IMR-90 (cell line): ENCODE data around the gene LRRFIP1. TPM values are rescaled to one million over a fixed set of nuclear protein-coding genes. Genes with fewer than 3 reads are reported as not detected.

Source experiments
- ATAC-seq: fragments of 200-7000 bp; cut with Tn5 transposase; 2 replicates; pipeline ENCODE4 v1.9.1; 2020; ENCODE audit warnings: low read depth, mild to moderate bottlenecking, moderate library complexity
- BruUV-seq: library from RNA; stranded (reverse); fragments of 400-500 nt; replicated peaks from 2 replicates; lab custom pipeline; 2021; lab: Mats Ljungman, UMichigan
- CTCF ChIA-PET: fragments of 300-600 bp; formaldehyde crosslinking; extraction: SDS; loops from one replicate; lab custom pipeline; 2021; ENCODE audit warnings: antibody characterized with exemption; lab: Yijun Ruan, JAX
- POLR2A ChIA-PET: fragments of 300-600 bp; sonication (Branson Sonifier 250); formaldehyde crosslinking; loops from one replicate; lab custom pipeline; 2022; ENCODE audit warnings: antibody characterized with exemption; ENCODE audit not compliant: unreplicated experiment; lab: Charles Lee
- DNase-seq: peaks from one replicate; pipeline ENCODE4 v3.0.0; 2013
- H2AFZ ChIP-seq: replicated peaks from 2 replicates; pipeline ENCODE3; 2013; ENCODE audit warnings: low read length, mild to moderate bottlenecking; ENCODE audit not compliant: poor library complexity
- H2AK5ac ChIP-seq: 2 replicates; pipeline ENCODE4 v1.6.1; 2013; ENCODE audit warnings: low read depth, low read length, inconsistent platforms
- H2AK9ac ChIP-seq: replicated peaks from 2 replicates; pipeline ENCODE3; 2013; ENCODE audit warnings: mild to moderate bottlenecking, low read depth, low read length, moderate library complexity; ENCODE audit not compliant: poor library complexity
- H2BK120ac ChIP-seq: 2 replicates; pipeline ENCODE4 v1.6.1; 2013; ENCODE audit warnings: low read depth, low read length, inconsistent platforms
- H2BK15ac ChIP-seq: 3 replicates; pipeline ENCODE4 v1.6.1; 2013; ENCODE audit warnings: low read depth, low read length, inconsistent platforms
- H2BK20ac ChIP-seq: 2 replicates; pipeline ENCODE4 v1.6.1; 2013; ENCODE audit warnings: low read depth, mild to moderate bottlenecking, inconsistent platforms, low read length, moderate library complexity
- H2BK5ac ChIP-seq: 2 replicates; pipeline ENCODE4 v1.6.1; 2013; ENCODE audit warnings: mild to moderate bottlenecking, low read depth, low read length, inconsistent platforms; ENCODE audit not compliant: poor library complexity, severe bottlenecking
- H3K14ac ChIP-seq: replicated peaks from 2 replicates; pipeline ENCODE4 v1.6.1; 2013; ENCODE audit warnings: low read depth, low read length, inconsistent platforms
- H3K18ac ChIP-seq: 2 replicates; pipeline ENCODE4 v1.6.1; 2013; ENCODE audit warnings: low read depth, low read length, control low read depth
- H3K23ac ChIP-seq: 2 replicates; pipeline ENCODE4 v1.6.1; 2013; ENCODE audit warnings: low read depth, low read length, inconsistent platforms
- H3K27ac ChIP-seq: 2 replicates; pipeline ENCODE4 v1.5.1; 2013; ENCODE audit warnings: mild to moderate bottlenecking, control low read depth, low read length; ENCODE audit not compliant: insufficient read depth
- H3K27me3 ChIP-seq: 2 replicates; pipeline ENCODE4 v1.6.1; 2013; ENCODE audit warnings: low read length; ENCODE audit not compliant: control insufficient read depth, insufficient read depth
- H3K36me3 ChIP-seq: 2 replicates; pipeline ENCODE4 v1.6.1; 2013; ENCODE audit warnings: low read length, mixed read lengths; ENCODE audit not compliant: control insufficient read depth, insufficient read depth
- H3K4ac ChIP-seq: 2 replicates; pipeline ENCODE4 v1.6.1; 2013; ENCODE audit warnings: low read depth, low read length, inconsistent platforms
- H3K4me1 ChIP-seq: 2 replicates; pipeline ENCODE4 v1.6.1; 2013; ENCODE audit warnings: low read length, mixed read lengths; ENCODE audit not compliant: control insufficient read depth, insufficient read depth
- H3K4me2 ChIP-seq: 2 replicates; pipeline ENCODE4 v1.6.1; 2013; ENCODE audit warnings: low read depth, mild to moderate bottlenecking, control low read depth, low read length, moderate library complexity
- H3K4me3 ChIP-seq: 2 replicates; pipeline ENCODE4 v1.5.1; 2013; ENCODE audit warnings: low read depth, mild to moderate bottlenecking, control low read depth, low read length, moderate library complexity; ENCODE audit not compliant: insufficient read depth
- H3K56ac ChIP-seq: 2 replicates; pipeline ENCODE4 v1.6.1; 2013; ENCODE audit warnings: low read length, inconsistent platforms; ENCODE audit not compliant: insufficient read depth; ENCODE audit errors: extremely low read depth
- H3K79me1 ChIP-seq, 2 experiments: 2 replicates each; pipeline ENCODE4 v1.6.1; 2013; ENCODE audit warnings: low read length in 2 of 2, inconsistent platforms in 1 of 2, low read depth in 1 of 2
- H3K9ac ChIP-seq: 2 replicates; pipeline ENCODE4 v1.6.1; 2013; ENCODE audit warnings: low read depth, low read length, control low read depth
- H3K9me1 ChIP-seq: 2 replicates; pipeline ENCODE4 v1.6.1; 2013; ENCODE audit warnings: low read length, inconsistent platforms; ENCODE audit not compliant: insufficient read depth
- H3K9me3 ChIP-seq: 2 replicates; pipeline ENCODE4 v1.6.1; 2013; ENCODE audit warnings: low read length; ENCODE audit not compliant: control insufficient read depth, insufficient read depth
- H4K20me1 ChIP-seq: 2 replicates; pipeline ENCODE4 v1.6.1; 2013; ENCODE audit warnings: low read length, inconsistent platforms; ENCODE audit not compliant: insufficient read depth
- H4K5ac ChIP-seq: 2 replicates; pipeline ENCODE4 v1.6.1; 2013; ENCODE audit warnings: mild to moderate bottlenecking, low read depth, low read length, control low read depth
- H4K8ac ChIP-seq, 2 experiments: 2 replicates each; pipeline ENCODE4 v1.6.1; 2013; ENCODE audit warnings: low read depth in 2 of 2, low read length in 2 of 2, control low read depth in 1 of 2, inconsistent platforms in 1 of 2
- H4K91ac ChIP-seq: 2 replicates; pipeline ENCODE4 v1.6.1; 2013; ENCODE audit warnings: low read depth, low read length, inconsistent platforms; ENCODE audit not compliant: insufficient read depth
- BHLHE40 ChIP-seq: fragments of 150-350 bp; IDR thresholded peaks from 2 replicates; pipeline ENCODE4 v1.6.1; 2016; ENCODE audit warnings: mild to moderate bottlenecking, low read depth, low read length
- CEBPB ChIP-seq: IDR thresholded peaks from 2 replicates; pipeline ENCODE4 v1.6.1; 2012; ENCODE audit warnings: low read depth, low read length, improper control_type of control experiment
- CHD1 ChIP-seq: IDR thresholded peaks from 2 replicates; pipeline ENCODE4 v1.6.1; 2012; ENCODE audit warnings: low read depth, low read length, improper control_type of control experiment
- FOS ChIP-seq: fragments of 150-350 bp; IDR thresholded peaks from 2 replicates; pipeline ENCODE4 v1.6.1; 2016; ENCODE audit warnings: low read depth, low read length
- MAFK ChIP-seq: IDR thresholded peaks from 2 replicates; pipeline ENCODE4 v1.6.1; 2012; ENCODE audit warnings: low read depth, low read length, improper control_type of control experiment
- MAZ ChIP-seq: IDR thresholded peaks from 2 replicates; pipeline ENCODE4 v1.6.1; 2012; ENCODE audit warnings: low read depth, mild to moderate bottlenecking, low read length, improper control_type of control experiment, moderate library complexity, borderline replicate concordance
- NFE2L2 ChIP-seq: fragments of 150-350 bp; IDR thresholded peaks from 2 replicates; pipeline ENCODE4 v1.6.1; 2016; ENCODE audit warnings: low read depth, mild to moderate bottlenecking, low read length
- POLR2A ChIP-seq: IDR thresholded peaks from 2 replicates; pipeline ENCODE4 v1.6.1; 2012; ENCODE audit warnings: mild to moderate bottlenecking, low read depth, low read length
- RAD21 ChIP-seq: IDR thresholded peaks from 2 replicates; pipeline ENCODE4 v1.6.1; 2012; ENCODE audit warnings: low read length, improper control_type of control experiment
- RCOR1 ChIP-seq: IDR thresholded peaks from 2 replicates; pipeline ENCODE4 v1.6.1; 2012; ENCODE audit warnings: mild to moderate bottlenecking, low read length, improper control_type of control experiment; ENCODE audit not compliant: insufficient replicate concordance
- SMC3 ChIP-seq: fragments of 150-350 bp; IDR thresholded peaks from 2 replicates; pipeline ENCODE4 v1.6.1; 2016; ENCODE audit warnings: low read depth, mild to moderate bottlenecking, antibody characterized with exemption, low read length, moderate library complexity
- WGBS, 2 experiments: methylation state at CpG; one replicate each; pipeline versions ENCODE4 v1.1.5 to v1.1.7; 2013; ENCODE audit warnings: missing lambda C conversion rate in 2 of 2; ENCODE audit not compliant: insufficient read length in 1 of 2; ENCODE audit errors: extremely low coverage in 2 of 2; 5-methylcytosine and 5-hydroxymethylcytosine counted together
- dilution Hi-C: fragments of 300-500 bp; cut with HindIII; formaldehyde crosslinking; loops from one replicate; pipeline ENCODE4 v1.14.3; 2018; ENCODE audit warnings: low sequenced_read_pairs; ENCODE audit not compliant: unreplicated experiment
- in situ Hi-C: fragments of 300-500 bp; cut with MboI; formaldehyde crosslinking; loops from 3 replicates; pipeline ENCODE4 v1.14.3; 2019; ENCODE audit warnings: low sequenced_read_pairs, inconsistent platforms, mixed read lengths
- intact Hi-C: fragments of 100-400 bp; cut with micrococcal nuclease; formaldehyde crosslinking; loops from 2 replicates; pipeline ENCODE4 v1.10.0; 2022
- polyA plus RNA-seq, 3 experiments: library from polyadenylated mRNA; depleted of rRNA; stranded (reverse); fragments of >200 nt; gene quantifications; 2 replicates each; pipeline ENCODE4 v1.2.3, GENCODE V29; 2012; ENCODE audit warnings: low replicate concordance in 1 of 3
- total RNA-seq: library from RNA; depleted of rRNA; stranded (reverse); fragments of >200 nt; gene quantifications from 2 replicates; pipeline ENCODE4 v1.2.3, GENCODE V29; 2012

The LRRFIP1 gene
- total and polyA plus RNA-seq, 2 of the 4 experiments (the other 2 are of a cell fraction), result 52.2 to 54.4 TPM

DNA sequence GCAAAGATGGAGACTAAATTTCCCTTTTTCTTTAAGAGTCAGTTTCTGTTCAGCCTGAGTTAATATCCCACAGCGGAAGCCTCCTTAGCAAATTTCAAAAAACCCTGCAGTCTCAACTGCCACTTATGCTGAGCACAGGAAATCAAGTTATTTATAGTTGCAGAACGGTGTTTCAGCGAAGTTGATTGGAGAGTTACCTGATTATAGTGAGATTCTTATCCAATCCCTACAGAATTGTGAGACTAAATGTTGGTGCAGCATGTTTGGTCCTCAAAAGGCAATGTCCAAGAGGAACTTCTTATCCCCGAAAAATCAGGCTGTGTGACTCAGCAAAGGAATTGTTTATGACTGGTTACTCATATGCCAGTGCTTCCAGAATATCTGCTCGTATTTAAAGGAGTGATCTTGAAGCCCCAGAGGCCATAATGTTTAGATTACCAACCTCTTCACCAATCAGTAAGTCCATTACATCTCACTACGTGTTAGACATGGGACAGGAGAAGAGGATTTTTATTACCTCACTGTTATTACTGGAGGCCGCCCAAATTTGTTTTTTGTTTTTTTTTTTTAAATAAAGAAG lies 67.9 kb downstream of the LRRFIP1 start:
- Histone ChIP-seq H2BK15ac (peak overlapping the region; percentile 55; the same call in 1 of the 3 replicates), H3K18ac (peak overlapping the region; percentile 48), H2BK120ac (peak overlapping the region; percentile 78), H3K4ac (peak overlapping the region; percentile 91; the same call in 1 of the 2 replicates), H4K20me1 (peaks cover 63% of the 10 kb centered on the region), H3K4me2 (peak overlapping the region; percentile 85), H4K8ac (peak overlapping the region; percentile 26 to 73; a peak in 2 of 4 replicates), H3K9me1 (peaks cover 33% of the 10 kb centered on the region), H4K5ac (peak overlapping the region; percentile 14; the same call in 1 of the 2 replicates), H3K9ac (peak overlapping the region; percentile 40; the same call in 1 of the 2 replicates), H2AK9ac (no peak overlapping the region), H3K4me3 (no peak overlapping the region; the same call in 1 of the 2 replicates), H3K79me1 (peaks cover 20 to 71% of the 10 kb centered on the region in 2 experiments), H3K4me1 (peaks cover 37% of the 10 kb centered on the region), H3K23ac (peak overlapping the region; percentile 83; the same call in 1 of the 2 replicates), H3K36me3 (no peaks in the 10 kb centered on the region), H3K27ac (peak overlapping the region; percentile 78; the same call in 1 of the 2 replicates), H2BK20ac (peak overlapping the region; percentile 73), H3K9me3 (no peaks in the 10 kb centered on the region), H3K14ac (peak overlapping the region; percentile 51), H2BK5ac (peak overlapping the region; percentile 82), H4K91ac (peak overlapping the region; percentile 70), H2AK5ac (peak overlapping the region; percentile 62; the same call in 1 of the 2 replicates), H3K27me3 (no peaks in the 10 kb centered on the region), H2AFZ (no peak overlapping the region), H3K56ac (peak overlapping the region; percentile 60; the same call in 1 of the 2 replicates)
- DNase-seq (peak; percentile 99), ATAC-seq (peak; percentile 35)
- dilution Hi-C loops, result no loop called here
- intact Hi-C loops, result no loop called here
- CTCF ChIA-PET, result interaction anchor here (0.6 kb wide), 1 partner anchor 547 kb away, joined by 3 read pairs; no protein-coding TSS in a partner anchor
- no CpG with 5 or more reads among the region's 7 CpGs for WGBS, 2 experiments
- BruUV-seq, result TSS peak; percentile 23
- TF ChIP-seq MAFK, result peak; percentile 65
- TF ChIP-seq CEBPB, result 0 out of 2 replicates have a peak, but pooled peaks have one; percentile 8
- peak; percentile 90 for TF ChIP-seq FOS
- peak; percentile 78 for TF ChIP-seq NFE2L2
- TF ChIP-seq RCOR1, result peak; percentile 44
- no peak for TF ChIP-seq CHD1
- no peak for TF ChIP-seq SMC3
- TF ChIP-seq POLR2A, result peak; percentile 71
- TF ChIP-seq RAD21, result no peak; the same call in 1 of the 2 replicates
- TF ChIP-seq MAZ, result no peak
- TF ChIP-seq BHLHE40, result 0 out of 2 replicates have a peak, but pooled peaks have one; percentile 38
- in situ Hi-C loops, result no loop called here
- POLR2A ChIA-PET, result no interaction called here
